GM19193 (cell line): ENCODE measurements around the gene PPL.

Experiments used
- POLR2A ChIP-seq: IDR thresholded peaks from 4 replicates; pipeline ENCODE4 v1.6.1; 2011; ENCODE audit not compliant: insufficient read depth, insufficient read length; ENCODE audit errors: extremely low read depth

The PPL gene

GRCh38 chr16:4879049-4879448 is 57.9 kb downstream of the PPL start:
- no peak for TF ChIP-seq POLR2A

- TF ChIP-seq POLR2A: no peak
Measured at GRCh38 chr16:4877380-4877685, 59.6 kb downstream of the PPL start.

GRCh38 chr16:4876646-4877379 is 60.1 kb downstream of the PPL start:
- no peak for TF ChIP-seq POLR2A

GRCh38 chr16:4874666-4875065 is 62.3 kb downstream of the PPL start:
- no peak for TF ChIP-seq POLR2A

- no peak for TF ChIP-seq POLR2A
Measured at GRCh38 chr16:4873091-4873490, 63.9 kb downstream of the PPL start.

- no peak for TF ChIP-seq POLR2A
Measured at GRCh38 chr16:4871071-4871470, 65.9 kb downstream of the PPL start.

- TF ChIP-seq POLR2A: no peak
Measured at GRCh38 chr16:4870138-4870671, 66.7 kb downstream of the PPL start.

- no peak for TF ChIP-seq POLR2A
Measured at GRCh38 chr16:4869147-4869805, 67.7 kb downstream of the PPL start.

GRCh38 chr16:4868535-4868934 is 68.4 kb downstream of the PPL start:
- no peak for TF ChIP-seq POLR2A

- no peak for TF ChIP-seq POLR2A
Measured at GRCh38 chr16:4868026-4868425, 68.9 kb downstream of the PPL start.

- TF ChIP-seq POLR2A: no peak
Measured at GRCh38 chr16:4866586-4866985, 70.4 kb downstream of the PPL start.

GRCh38 chr16:4865231-4865860 is 71.6 kb downstream of the PPL start:
- TF ChIP-seq POLR2A: no peak

GRCh38 chr16:4864728-4865127 is 72.2 kb downstream of the PPL start:
- no peak for TF ChIP-seq POLR2A

GRCh38 chr16:4862639-4863038 is 74.3 kb downstream of the PPL start:
- no peak for TF ChIP-seq POLR2A

GRCh38 chr16:4860727-4861342 is 76.1 kb downstream of the PPL start:
- TF ChIP-seq POLR2A: no peak

- TF ChIP-seq POLR2A: no peak
Measured at GRCh38 chr16:4859900-4860255, 77.1 kb downstream of the PPL start.

- TF ChIP-seq POLR2A: no peak
Measured at GRCh38 chr16:4859190-4859899, 77.6 kb downstream of the PPL start.
